Activated CD8-positive, alpha-beta T cell treated with anti-CD3 and anti-CD28 coated beads, Interleukin-2, amount 10 ng/mL, durations not matched to agents 7 days and 5 days (primary cell): ENCODE results near the gene CREB3L4. TPM values are rescaled to one million over a fixed set of nuclear protein-coding genes. Genes with fewer than 3 reads are reported as not detected.

Experiments
- ATAC-seq: fragments of 150-1000 bp; cut with Tn5 transposase; one replicate; pipeline ENCODE4 v1.10.0; 2021; ENCODE audit warnings: moderate library complexity
- CTCF ChIA-PET: fragments of 350-600 bp; sonication (Branson Sonifier 250); formaldehyde crosslinking; loops from one replicate; lab custom pipeline; 2021; ENCODE audit warnings: antibody characterized with exemption; lab: Charles Lee
- POLR2A ChIA-PET: fragments of 350-600 bp; sonication (Branson Sonifier 250); formaldehyde crosslinking; loops from one replicate; lab custom pipeline; 2021; ENCODE audit warnings: antibody characterized with exemption; lab: Charles Lee
- DNase-seq: peaks from one replicate; pipeline ENCODE4 v3.0.0-alpha.2; 2020
- H3K27ac Mint-ChIP-seq: one replicate; pipeline ENCODE4 v1.8.0; 2021; ENCODE audit warnings: mild to moderate bottlenecking, mixed read lengths
- H3K27me3 Mint-ChIP-seq: one replicate; pipeline ENCODE4 v1.8.0; 2021; ENCODE audit warnings: low read depth, mixed read lengths
- H3K36me3 Mint-ChIP-seq: one replicate; pipeline ENCODE4 v1.8.0; 2021; ENCODE audit warnings: low read depth, mixed read lengths
- H3K4me1 Mint-ChIP-seq: one replicate; pipeline ENCODE4 v1.8.0; 2021; ENCODE audit warnings: low read depth, mixed read lengths
- H3K4me3 Mint-ChIP-seq: one replicate; pipeline ENCODE4 v1.8.0; 2021; ENCODE audit warnings: mild to moderate bottlenecking, mixed read lengths
- H3K9me3 Mint-ChIP-seq: one replicate; pipeline ENCODE4 v1.8.0; 2022; ENCODE audit warnings: mixed read lengths; ENCODE audit not compliant: insufficient read depth
- total RNA-seq, 2 experiments: library from RNA; stranded (reverse); gene quantifications; one replicate each; pipeline ENCODE4 v1.2.3, GENCODE V29; 2021

Gene CREB3L4
- total RNA-seq, 2 experiments from 2014 or later, result 5.7 to 9.0 TPM

DNA sequence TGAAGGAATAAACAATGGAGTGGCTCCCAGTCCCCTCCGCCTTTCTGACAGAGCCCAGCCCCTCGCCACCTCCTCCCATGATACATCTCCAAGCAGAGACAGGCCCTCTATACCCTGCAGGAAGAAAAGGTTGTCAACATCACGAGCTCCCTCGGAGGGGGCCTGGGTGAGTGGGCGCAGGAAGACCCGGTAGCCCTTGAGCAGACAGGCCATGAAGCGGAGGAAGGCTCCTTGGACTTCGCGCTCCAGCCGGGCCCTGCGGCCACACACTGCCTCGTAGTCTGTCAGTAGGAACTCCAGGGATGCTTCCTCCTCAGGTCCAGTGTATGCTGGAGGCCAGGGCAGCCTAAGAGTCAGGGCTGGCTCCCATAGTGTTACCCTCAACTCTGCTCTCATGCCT lies 28.2 kb upstream of the CREB3L4 start:
- no peak for ATAC-seq
- H3K27ac Mint-ChIP-seq, result no peak overlapping the region
- ChIA-PET POLR2A (interaction anchor here (0.7 to 2.1 kb wide), 3 partner anchors 10 to 16 kb away, joined by 4 to 11 read pairs (median 7); partner anchors contain the start of gene GATAD2B), CTCF (interaction anchor here (1.3 to 2.0 kb wide), 3 partner anchors 10 to 28 kb away, joined by 4 to 5 read pairs (median 4); partner anchors contain the start of genes CREB3L4 and GATAD2B)
- no peak overlapping the region for H3K4me3 Mint-ChIP-seq
- H3K9me3 Mint-ChIP-seq, result no peaks in the 10 kb centered on the region
- peaks cover 86% of the 10 kb centered on the region for H3K36me3 Mint-ChIP-seq
- DNase-seq, result no peak
- H3K27me3 Mint-ChIP-seq, result no peaks in the 10 kb centered on the region
- peaks cover 14% of the 10 kb centered on the region for H3K4me1 Mint-ChIP-seq

DNA sequence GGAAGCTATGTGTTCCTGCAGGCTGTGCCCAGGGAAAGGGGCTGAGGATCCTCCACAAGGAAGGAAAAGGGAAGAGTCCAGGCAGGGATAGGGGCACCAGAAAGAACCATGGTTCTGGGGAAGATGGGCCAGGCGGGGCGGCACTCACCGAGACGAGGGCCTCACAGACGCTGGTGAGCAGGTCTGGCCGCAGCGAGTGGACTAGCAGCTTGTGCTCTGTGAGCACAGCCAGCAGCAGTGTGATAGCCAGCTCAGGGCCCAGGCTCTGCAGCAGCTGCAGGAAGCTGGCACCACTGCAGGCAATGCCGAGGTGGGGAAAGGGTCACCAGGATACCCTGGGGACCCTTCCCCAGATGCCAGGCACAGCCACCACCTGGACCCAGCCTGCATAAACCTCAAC lies 26.9 kb upstream of the CREB3L4 start:
- Mint-ChIP-seq H3K4me3 (no peak overlapping the region), H3K4me1 (peaks cover 18% of the 10 kb centered on the region), H3K9me3 (no peaks in the 10 kb centered on the region), H3K27me3 (no peaks in the 10 kb centered on the region), H3K27ac (peak overlapping the region; percentile 39), H3K36me3 (peaks cover 83% of the 10 kb centered on the region)
- ChIA-PET CTCF (interaction anchor here (1.2 to 2.0 kb wide), 3 partner anchors 17 to 144 kb away, joined by 3 to 5 read pairs (median 4); partner anchors contain the start of genes CREB3L4 and GATAD2B), POLR2A (interaction anchor here (1.3 to 2.1 kb wide), 2 partner anchors 17 to 49 kb away, joined by 4 to 11 read pairs; partner anchors contain the start of gene GATAD2B)
- DNase-seq (no peak), ATAC-seq (no peak)

GRCh38 chr1:153941826-153942725 lies 25.6 kb upstream of the CREB3L4 start:
- Mint-ChIP-seq H3K27ac (peak overlapping the region; percentile 43), H3K9me3 (no peaks in the 10 kb centered on the region), H3K27me3 (no peaks in the 10 kb centered on the region), H3K4me3 (no peak overlapping the region), H3K4me1 (peaks cover 23% of the 10 kb centered on the region), H3K36me3 (peaks cover 75% of the 10 kb centered on the region)
- DNase-seq (no peak), ATAC-seq (no peak)
- CTCF ChIA-PET, result interaction anchor here (1.1 kb wide), 1 partner anchor 144 kb away, joined by 3 read pairs; no protein-coding TSS in a partner anchor
- POLR2A ChIA-PET, result interaction anchor here (1.3 kb wide), 1 partner anchor 48 kb away, joined by 4 read pairs; no protein-coding TSS in a partner anchor

DNA sequence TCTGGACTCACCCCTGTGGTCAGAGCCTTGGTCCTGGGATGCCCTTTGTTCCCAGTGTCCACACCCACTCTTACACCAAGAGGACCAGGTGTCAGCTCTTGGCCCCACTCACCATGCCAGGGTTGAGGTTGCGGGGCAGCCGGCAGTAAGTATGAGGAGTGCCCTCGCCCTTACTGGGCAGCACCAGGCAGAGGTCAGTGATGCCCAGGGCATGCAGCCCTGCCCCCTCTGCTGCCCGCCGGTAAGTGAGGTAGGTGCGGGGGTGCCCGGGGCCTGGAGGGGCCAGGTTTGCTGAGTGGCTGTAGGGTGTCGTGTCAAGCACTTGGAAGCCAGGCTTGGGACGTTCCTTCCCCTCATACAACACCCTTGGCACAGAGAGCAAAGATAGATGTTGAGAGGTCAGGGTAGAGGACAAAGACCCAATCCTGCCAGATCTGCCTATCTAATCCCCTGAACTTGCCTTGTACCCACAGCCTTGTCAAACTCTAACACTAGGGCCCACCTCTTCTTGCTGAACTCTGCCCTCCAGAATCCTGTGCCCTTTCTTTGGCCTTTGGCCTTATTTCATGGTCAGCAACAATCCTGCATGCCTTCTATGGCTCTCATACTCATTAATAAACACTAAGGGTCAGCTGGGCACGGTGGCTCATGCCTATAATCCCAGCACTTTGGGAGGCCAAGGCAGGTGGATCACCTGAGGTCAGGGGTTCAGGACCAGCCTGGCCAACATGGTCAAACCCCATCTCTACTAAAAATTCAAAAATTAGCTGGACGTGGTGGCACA lies 24.7 kb upstream of the CREB3L4 start:
- H3K36me3 Mint-ChIP-seq, result peaks cover 73% of the 10 kb centered on the region
- no peak for ATAC-seq
- no peaks in the 10 kb centered on the region for H3K9me3 Mint-ChIP-seq
- ChIA-PET CTCF (interaction anchor here (1.1 to 5.5 kb wide), 3 partner anchors 14 to 145 kb away, joined by 3 to 70 read pairs (median 48); partner anchors contain the start of genes CRTC2 and GATAD2B), POLR2A (interaction anchor here (4.5 to 5.9 kb wide), 2 partner anchors 14 to 20 kb away, joined by 63 to 71 read pairs; partner anchors contain the start of genes CRTC2 and GATAD2B)
- H3K4me1 Mint-ChIP-seq, result peaks cover 26% of the 10 kb centered on the region
- H3K4me3 Mint-ChIP-seq, result no peak overlapping the region
- H3K27me3 Mint-ChIP-seq, result no peaks in the 10 kb centered on the region
- no peak for DNase-seq
- H3K27ac Mint-ChIP-seq, result peak overlapping the region; percentile 97

DNA sequence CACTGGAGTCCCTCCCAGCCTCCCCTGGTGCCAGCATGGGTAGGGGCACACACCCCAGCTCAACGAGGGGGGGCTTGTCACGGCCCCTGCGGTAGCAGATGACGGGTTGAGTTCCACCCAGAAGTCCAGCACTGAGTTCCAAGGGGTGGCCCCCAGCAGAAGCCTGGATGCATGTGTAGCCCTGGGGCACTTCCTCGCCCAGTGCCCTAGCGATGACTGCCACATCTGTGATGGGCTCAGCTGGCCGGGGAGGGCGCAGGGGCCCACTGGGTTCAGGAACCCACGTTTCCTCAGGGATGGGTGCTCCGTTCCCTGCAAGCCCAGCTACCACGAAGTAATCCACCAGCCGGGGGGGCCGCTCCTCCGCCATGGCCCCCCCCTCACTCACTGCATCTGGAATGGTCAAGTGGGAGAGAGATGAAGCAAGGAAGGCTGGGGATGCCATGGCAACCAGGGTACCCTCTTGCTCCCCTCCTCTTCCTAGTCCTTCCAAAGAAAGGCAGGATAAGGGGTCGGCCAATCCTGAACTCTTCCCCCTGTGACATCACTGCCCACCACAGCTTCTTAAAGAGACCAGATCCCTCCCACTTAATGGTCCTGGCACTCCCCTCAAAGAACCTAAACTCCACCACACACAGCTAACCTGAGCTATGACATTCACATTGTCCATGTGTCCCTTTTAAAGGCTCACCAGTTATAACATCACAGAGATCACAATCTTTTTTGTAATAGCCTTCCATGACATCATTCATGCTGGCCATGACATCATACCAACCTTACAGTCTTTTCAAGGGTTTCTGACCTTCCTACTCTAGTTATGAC lies 23.5 kb upstream of the CREB3L4 start:
- no peaks in the 10 kb centered on the region for H3K9me3 Mint-ChIP-seq
- H3K4me1 Mint-ChIP-seq, result peaks cover 26% of the 10 kb centered on the region
- H3K27me3 Mint-ChIP-seq, result no peaks in the 10 kb centered on the region
- POLR2A ChIA-PET, result interaction anchor here (0.6 to 5.9 kb wide), 18 partner anchors 8 to 329 kb away, joined by 3 to 71 read pairs (median 6); partner anchors contain the start of genes CREB3L4, CRTC2, GATAD2B and JTB
- CTCF ChIA-PET, result interaction anchor here (0.8 to 5.5 kb wide), 15 partner anchors 13 to 409 kb away, joined by 3 to 70 read pairs (median 4); partner anchors contain the start of genes CREB3L4, CRTC2, GATAD2B and JTB
- peak overlapping the region; percentile 97 for H3K27ac Mint-ChIP-seq
- ATAC-seq (no peak), DNase-seq (peak; percentile 50)
- H3K4me3 Mint-ChIP-seq, result peak overlapping the region; percentile 96
- peaks cover 77% of the 10 kb centered on the region for H3K36me3 Mint-ChIP-seq

GRCh38 chr1:153944827-153945117 lies 22.9 kb upstream of the CREB3L4 start:
- POLR2A ChIA-PET, result interaction anchor here (0.6 to 5.9 kb wide), 19 partner anchors 8 to 285 kb away, joined by 3 to 71 read pairs (median 6); partner anchors contain the start of genes CREB3L4, CRTC2, GATAD2B and JTB

DNA sequence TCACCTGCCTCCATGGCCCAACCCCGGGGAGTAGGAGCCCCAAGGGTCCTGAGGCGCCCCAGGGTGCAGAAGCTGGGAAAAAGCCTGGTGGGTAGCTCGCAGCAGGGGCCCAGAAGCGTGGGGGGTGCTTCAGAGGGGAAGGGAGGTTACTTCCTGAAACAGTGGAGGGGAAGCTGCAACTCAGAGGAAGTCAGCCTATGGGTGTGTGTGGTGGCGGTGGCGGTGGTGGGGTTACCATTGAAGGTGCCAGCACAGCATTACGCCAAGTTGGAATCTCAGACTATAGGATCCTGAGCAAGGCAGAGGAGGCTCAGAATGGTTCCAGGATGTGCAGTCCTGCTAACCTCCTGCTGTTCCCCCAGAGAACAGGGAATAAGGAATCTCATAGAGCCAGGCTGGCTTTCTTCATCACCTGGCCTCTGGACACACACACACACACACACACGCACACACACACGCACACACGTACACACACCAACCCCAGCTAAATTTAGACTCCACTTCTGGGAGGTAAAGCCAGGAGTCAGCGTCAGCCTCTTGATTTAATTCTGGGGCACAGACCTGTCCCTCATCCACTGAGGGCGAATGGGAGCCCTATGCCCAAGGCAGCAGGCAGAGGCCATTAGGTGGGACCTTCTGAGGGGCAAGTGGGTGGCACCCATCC lies 22.4 kb upstream of the CREB3L4 start:
- Mint-ChIP-seq H3K4me1 (peaks cover 26% of the 10 kb centered on the region), H3K4me3 (peak overlapping the region; percentile 96), H3K27ac (peak overlapping the region; percentile 97), H3K9me3 (no peaks in the 10 kb centered on the region), H3K36me3 (peaks cover 71% of the 10 kb centered on the region), H3K27me3 (no peaks in the 10 kb centered on the region)
- CTCF ChIA-PET, result interaction anchor here (0.8 to 5.5 kb wide), 23 partner anchors 12 to 410 kb away, joined by 3 to 70 read pairs (median 6); partner anchors contain the start of genes CREB3L4, CRTC2, GATAD2B and ILF2
- POLR2A ChIA-PET, result interaction anchor here (0.6 to 5.9 kb wide), 23 partner anchors 9 to 286 kb away, joined by 3 to 71 read pairs (median 4); partner anchors contain the start of genes CREB3L4, CRTC2, GATAD2B and JTB
- peak; percentile 74 for ATAC-seq
- DNase-seq, result peak; percentile 93

More at GRCh38 chr1:153944827-153945117, 22.9 kb upstream of the CREB3L4 start:
- DNase-seq (no peak), ATAC-seq (no peak)
- CTCF ChIA-PET, result interaction anchor here (0.8 to 5.5 kb wide), 17 partner anchors 13 to 410 kb away, joined by 3 to 70 read pairs (median 4); partner anchors contain the start of genes CREB3L4, CRTC2, GATAD2B and ILF2
- Mint-ChIP-seq H3K27me3 (no peaks in the 10 kb centered on the region), H3K4me3 (peak overlapping the region; percentile 96), H3K9me3 (no peaks in the 10 kb centered on the region), H3K27ac (peak overlapping the region; percentile 97), H3K36me3 (peaks cover 71% of the 10 kb centered on the region), H3K4me1 (peaks cover 26% of the 10 kb centered on the region)

GRCh38 chr1:153945795-153946621 lies 21.7 kb upstream of the CREB3L4 start:
- H3K4me3 Mint-ChIP-seq, result peak overlapping the region; percentile 96

More at GRCh38 chr1:153945795-153946621, 21.7 kb upstream of the CREB3L4 start:
- Mint-ChIP-seq H3K4me1 (peaks cover 28% of the 10 kb centered on the region), H3K27me3 (no peaks in the 10 kb centered on the region), H3K27ac (peak overlapping the region; percentile 97), H3K9me3 (no peaks in the 10 kb centered on the region), H3K36me3 (peaks cover 73% of the 10 kb centered on the region)
- DNase-seq (peak; percentile 82), ATAC-seq (peak; percentile 52)
- ChIA-PET CTCF (interaction anchor here (0.5 to 5.5 kb wide), 30 partner anchors 9 to 378 kb away, joined by 3 to 70 read pairs (median 4); partner anchors contain the start of genes CREB3L4, CRTC2, GATAD2B and ILF2), POLR2A (interaction anchor here (0.7 to 5.9 kb wide), 21 partner anchors 11 to 287 kb away, joined by 3 to 71 read pairs (median 4); partner anchors contain the start of genes CREB3L4, CRTC2, GATAD2B and JTB)
